Fibroblast of lung (primary cell): Measurements from ENCODE around the gene ASXL2. TPM values are rescaled to one million over a fixed set of nuclear protein-coding genes. Genes with fewer than 3 reads are reported as not detected.
"Not testable (repeated sequence)": the region's sequence is repeated elsewhere in the genome, so short reads cannot be mapped to it uniquely, and the experiment has no call there.

ENCODE experiments used
- DNase-seq, 2 donors: peaks; one replicate each; pipeline versions ENCODE4 v3.0.0 to v3.0.0-alpha.2; 2010; ENCODE audit warnings: low read depth in 2 of 2
- H2AFZ ChIP-seq: 2 replicates; pipeline ENCODE4 v1.5.1; 2012; ENCODE audit warnings: low read length, control low read depth, inconsistent platforms
- H3K27ac ChIP-seq: 2 replicates; pipeline ENCODE4 v1.5.1; 2011; ENCODE audit warnings: low read length, control low read depth; ENCODE audit not compliant: insufficient read depth
- H3K27me3 ChIP-seq: 2 replicates; pipeline ENCODE4 v1.5.1; 2011; ENCODE audit warnings: mild to moderate bottlenecking, low read length; ENCODE audit not compliant: control insufficient read depth, insufficient read depth
- H3K36me3 ChIP-seq: 2 replicates; pipeline ENCODE4 v1.5.1; 2011; ENCODE audit warnings: low read length; ENCODE audit not compliant: control insufficient read depth, insufficient read depth
- H3K4me1 ChIP-seq: 2 replicates; pipeline ENCODE4 v1.5.1; 2011; ENCODE audit warnings: low read length; ENCODE audit not compliant: control insufficient read depth, insufficient read depth; ENCODE audit errors: extremely low read depth
- H3K4me2 ChIP-seq: 2 replicates; pipeline ENCODE4 v1.5.1; 2011; ENCODE audit warnings: low read length, control low read depth; ENCODE audit not compliant: insufficient read depth; ENCODE audit errors: extremely low read depth
- H3K4me3 ChIP-seq, 4 experiments: fragments of 200-600 bp in 1 of 4; sonication (generic) in 1 of 4; replicated peaks in 1 of 4; 2 replicates each; pipeline ENCODE4 v1.5.1; 2011 to 2016; ENCODE audit warnings: low read length in 4 of 4, low read depth in 3 of 4, mild to moderate bottlenecking in 3 of 4, control low read depth in 2 of 4, inconsistent platforms in 1 of 4, mixed read lengths in 1 of 4; ENCODE audit not compliant: insufficient read depth in 1 of 4; ENCODE audit errors: control extremely low read depth in 1 of 4
- H3K79me2 ChIP-seq: 2 replicates; pipeline ENCODE4 v1.5.1; 2012; ENCODE audit warnings: mild to moderate bottlenecking, low read length, inconsistent platforms; ENCODE audit not compliant: control insufficient read depth, insufficient read depth
- H3K9ac ChIP-seq: 2 replicates; pipeline ENCODE4 v1.5.1; 2011; ENCODE audit warnings: mild to moderate bottlenecking, low read length, control low read depth; ENCODE audit not compliant: insufficient read depth
- H3K9me3 ChIP-seq: 2 replicates; pipeline ENCODE4 v1.5.1; 2012; ENCODE audit warnings: low read depth, low read length; ENCODE audit not compliant: control insufficient read depth, insufficient read depth
- H4K20me1 ChIP-seq: 2 replicates; pipeline ENCODE4 v1.5.1; 2011; ENCODE audit warnings: low read length; ENCODE audit not compliant: control insufficient read depth, insufficient read depth; ENCODE audit errors: extremely low read depth
- EZH2 ChIP-seq: IDR thresholded peaks from 2 replicates; pipeline ENCODE4 v1.5.1; 2012; ENCODE audit warnings: low read length, control low read depth, mild to moderate bottlenecking; ENCODE audit errors: missing control alignments
- polyA plus RNA-seq, 2 donors: library from polyadenylated mRNA; depleted of rRNA in 1 of 2; stranded (reverse) in 1 of 2; unstranded in 1 of 2; fragments of >200 nt; gene quantifications; 2 replicates each; pipeline ENCODE4 v1.2.1, GENCODE V29; 2011 to 2012; ENCODE audit warnings: missing spikeins in 1 of 2
- total RNA-seq: library from RNA; depleted of rRNA; stranded (reverse); fragments of >200 nt; gene quantifications from 2 replicates; pipeline ENCODE4 v1.2.1, GENCODE V29; 2014
- TF ChIP-seq, protein P1 (sequence below), 2 donors: IDR thresholded peaks in 1 of 2; conservative IDR thresholded peaks in 1 of 2; 1 replicate in 1 of 2; 2 replicates in 1 of 2; pipeline ENCODE4 v1.5.1; 2011 to 2012; ENCODE audit warnings: low read length in 2 of 2, control low read depth in 1 of 2, inconsistent platforms in 1 of 2, low read depth in 1 of 2, mild to moderate bottlenecking in 1 of 2

The ASXL2 gene
- total and polyA plus RNA-seq, 2 donors (not counting 1 experiment from before 2014, with no cell fraction given): 5.9 to 16.6 TPM

DNA sequence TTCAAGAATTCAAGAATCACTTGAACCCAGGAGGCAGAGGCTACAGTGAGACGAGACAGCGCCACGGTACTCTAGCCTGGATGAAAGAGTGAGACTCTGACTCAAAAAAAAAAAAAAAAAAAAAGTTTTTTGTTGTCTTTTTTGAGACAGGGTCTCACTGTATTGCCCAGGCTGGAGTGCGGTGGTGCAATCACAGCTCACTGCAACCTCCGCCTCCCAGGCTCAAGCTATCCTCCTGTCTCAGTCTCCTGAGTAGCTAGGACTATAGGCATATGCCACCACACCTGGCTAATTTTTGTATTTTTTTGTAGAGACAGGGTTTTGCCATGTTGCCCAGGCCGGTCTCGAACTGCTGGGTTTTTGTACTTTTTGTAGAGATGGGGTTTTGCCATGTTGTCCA lies 28.9 kb downstream of the ASXL2 start:
- not testable (repeated sequence) for H3K9me3 ChIP-seq, H2AFZ ChIP-seq, H4K20me1 ChIP-seq, DNase-seq, H3K4me1 ChIP-seq, H3K4me2 ChIP-seq, H3K27ac ChIP-seq, H3K9ac ChIP-seq, H3K36me3 ChIP-seq, H3K4me3 ChIP-seq, H3K27me3 ChIP-seq
- H3K79me2 ChIP-seq: peaks cover 29% of the 10 kb centered on the region

DNA sequence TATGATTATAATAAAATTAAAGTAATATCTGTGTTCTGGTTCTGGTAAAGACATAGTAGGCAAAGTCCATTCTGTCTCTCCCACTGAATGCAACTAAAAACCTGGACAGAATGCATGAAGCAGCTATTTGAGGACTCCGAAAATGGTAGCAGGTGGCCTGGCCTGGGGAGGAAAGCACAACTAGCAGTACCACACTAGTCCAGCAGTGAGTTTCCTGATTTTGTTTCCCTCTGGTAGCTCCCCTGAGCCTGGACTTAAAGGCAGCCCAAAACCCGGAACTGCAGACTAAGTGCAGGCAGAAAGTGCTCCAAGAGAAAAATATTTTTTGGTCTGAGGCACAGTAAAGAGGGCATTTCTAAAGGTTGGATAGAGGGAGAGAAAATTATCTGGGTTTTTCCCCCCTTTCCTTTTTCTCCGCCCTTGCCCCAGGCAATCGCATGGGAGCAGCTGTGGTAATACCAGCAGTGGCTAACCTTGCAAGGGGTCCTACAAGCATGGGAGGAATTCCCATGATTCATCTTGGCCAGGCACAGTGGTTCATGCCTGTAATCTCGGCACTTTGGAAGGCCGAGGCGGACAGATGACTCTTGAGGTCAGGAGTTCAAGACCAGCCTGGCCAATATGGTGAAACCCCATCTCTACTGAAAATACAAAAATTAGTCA lies 32.3 kb downstream of the ASXL2 start:
- H3K27ac ChIP-seq: no peak overlapping the region
- H3K4me1 ChIP-seq: no peaks in the 10 kb centered on the region
- no peak overlapping the region for H2AFZ ChIP-seq
- peak in 1 of 2 donors; percentile 66 for DNase-seq
- H3K4me3 ChIP-seq: no peak overlapping the region
- no peak overlapping the region for H3K4me2 ChIP-seq
- no peaks in the 10 kb centered on the region for H3K27me3 ChIP-seq
- TF ChIP-seq EZH2: no peak
- TF ChIP-seq, protein P1, sequence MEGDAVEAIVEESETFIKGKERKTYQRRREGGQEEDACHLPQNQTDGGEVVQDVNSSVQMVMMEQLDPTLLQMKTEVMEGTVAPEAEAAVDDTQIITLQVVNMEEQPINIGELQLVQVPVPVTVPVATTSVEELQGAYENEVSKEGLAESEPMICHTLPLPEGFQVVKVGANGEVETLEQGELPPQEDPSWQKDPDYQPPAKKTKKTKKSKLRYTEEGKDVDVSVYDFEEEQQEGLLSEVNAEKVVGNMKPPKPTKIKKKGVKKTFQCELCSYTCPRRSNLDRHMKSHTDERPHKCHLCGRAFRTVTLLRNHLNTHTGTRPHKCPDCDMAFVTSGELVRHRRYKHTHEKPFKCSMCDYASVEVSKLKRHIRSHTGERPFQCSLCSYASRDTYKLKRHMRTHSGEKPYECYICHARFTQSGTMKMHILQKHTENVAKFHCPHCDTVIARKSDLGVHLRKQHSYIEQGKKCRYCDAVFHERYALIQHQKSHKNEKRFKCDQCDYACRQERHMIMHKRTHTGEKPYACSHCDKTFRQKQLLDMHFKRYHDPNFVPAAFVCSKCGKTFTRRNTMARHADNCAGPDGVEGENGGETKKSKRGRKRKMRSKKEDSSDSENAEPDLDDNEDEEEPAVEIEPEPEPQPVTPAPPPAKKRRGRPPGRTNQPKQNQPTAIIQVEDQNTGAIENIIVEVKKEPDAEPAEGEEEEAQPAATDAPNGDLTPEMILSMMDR (conservative IDR thresholded peaks at IDR 0.05 in 1 of 2, IDR thresholded peaks at IDR 0.05 in 1 of 2; ENCODE audit: low read depth in 1 of 2, low read length in 2 of 2): no peak
- H3K79me2 ChIP-seq: peaks cover 23% of the 10 kb centered on the region
- no peaks in the 10 kb centered on the region for H4K20me1 ChIP-seq
- no peak overlapping the region for H3K9ac ChIP-seq
- H3K9me3 ChIP-seq: no peaks in the 10 kb centered on the region
- H3K36me3 ChIP-seq: no peaks in the 10 kb centered on the region

DNA sequence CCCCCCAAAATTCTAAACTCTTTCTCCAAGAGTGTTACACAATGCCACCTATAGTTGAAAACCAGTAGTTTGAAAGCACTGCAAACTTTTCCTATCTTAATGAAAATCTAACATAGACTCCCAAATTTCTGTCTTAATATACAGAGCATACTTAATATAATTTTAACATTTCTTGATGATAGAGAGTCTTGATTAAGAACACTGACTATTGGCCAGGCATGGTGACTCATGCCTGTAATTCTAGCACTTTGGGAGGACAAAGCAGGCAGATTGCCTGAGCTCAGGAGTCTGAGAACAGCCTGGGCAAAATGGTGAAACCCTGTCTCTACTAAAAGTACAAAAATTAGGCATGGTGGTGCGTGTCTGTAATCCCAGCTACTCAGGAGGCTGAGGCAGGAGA lies 34.2 kb downstream of the ASXL2 start:
- Histone ChIP-seq H4K20me1 (no peaks in the 10 kb centered on the region), H3K79me2 (peaks cover 14% of the 10 kb centered on the region)

More for the DNA sequence above, 34.2 kb downstream of the ASXL2 start:
- H3K9ac ChIP-seq: no peak overlapping the region
- no peak overlapping the region for H3K4me3 ChIP-seq
- DNase-seq: peak; percentile 60 to 72
- no peak for TF ChIP-seq EZH2
- TF ChIP-seq, protein P1 (conservative IDR thresholded peaks at IDR 0.05 in 1 of 2, IDR thresholded peaks at IDR 0.05 in 1 of 2; ENCODE audit: low read depth in 1 of 2, low read length in 2 of 2): no peak
- H3K27me3 ChIP-seq: no peaks in the 10 kb centered on the region
- H3K4me2 ChIP-seq: no peak overlapping the region
- no peaks in the 10 kb centered on the region for H3K4me1 ChIP-seq
- no peaks in the 10 kb centered on the region for H3K9me3 ChIP-seq
- no peak overlapping the region for H2AFZ ChIP-seq
- no peaks in the 10 kb centered on the region for H3K36me3 ChIP-seq
- H3K27ac ChIP-seq: no peak overlapping the region
